Measurements from ENCODE around the gene AKT3.

DNA sequence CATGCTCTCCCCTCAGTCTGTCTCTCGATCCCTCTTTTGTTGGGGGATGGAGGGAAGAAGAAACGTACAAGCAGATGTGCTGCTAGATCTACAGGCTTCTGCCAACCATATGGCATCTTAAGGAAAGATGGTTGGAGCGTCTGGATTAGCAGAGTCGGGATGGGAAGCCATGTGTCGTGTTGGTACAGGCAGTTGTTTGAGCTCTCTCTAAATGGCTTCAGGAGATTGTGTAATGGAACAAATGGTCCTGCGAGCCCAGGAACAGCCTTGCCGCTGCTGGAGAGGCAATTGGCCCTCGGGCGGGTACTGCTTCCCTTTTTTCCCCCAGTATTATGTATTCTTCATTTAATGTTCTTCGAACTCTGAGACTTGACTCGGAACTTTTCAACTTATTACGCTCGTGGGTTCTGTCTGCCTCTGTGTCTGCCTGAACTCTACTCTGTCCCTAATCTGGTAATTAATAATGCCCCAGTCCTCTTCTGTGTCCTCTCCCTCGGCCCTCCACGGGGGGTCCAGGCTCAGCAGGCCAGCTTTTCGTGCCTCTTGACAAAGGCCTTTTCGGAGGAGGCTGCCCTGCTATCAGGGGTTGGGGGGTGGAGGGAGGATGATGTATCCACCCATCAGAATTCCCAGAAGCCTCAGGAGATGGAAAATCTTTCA lies 378.9 kb downstream of the AKT3 start:
- TF ChIP-seq, protein P1, sequence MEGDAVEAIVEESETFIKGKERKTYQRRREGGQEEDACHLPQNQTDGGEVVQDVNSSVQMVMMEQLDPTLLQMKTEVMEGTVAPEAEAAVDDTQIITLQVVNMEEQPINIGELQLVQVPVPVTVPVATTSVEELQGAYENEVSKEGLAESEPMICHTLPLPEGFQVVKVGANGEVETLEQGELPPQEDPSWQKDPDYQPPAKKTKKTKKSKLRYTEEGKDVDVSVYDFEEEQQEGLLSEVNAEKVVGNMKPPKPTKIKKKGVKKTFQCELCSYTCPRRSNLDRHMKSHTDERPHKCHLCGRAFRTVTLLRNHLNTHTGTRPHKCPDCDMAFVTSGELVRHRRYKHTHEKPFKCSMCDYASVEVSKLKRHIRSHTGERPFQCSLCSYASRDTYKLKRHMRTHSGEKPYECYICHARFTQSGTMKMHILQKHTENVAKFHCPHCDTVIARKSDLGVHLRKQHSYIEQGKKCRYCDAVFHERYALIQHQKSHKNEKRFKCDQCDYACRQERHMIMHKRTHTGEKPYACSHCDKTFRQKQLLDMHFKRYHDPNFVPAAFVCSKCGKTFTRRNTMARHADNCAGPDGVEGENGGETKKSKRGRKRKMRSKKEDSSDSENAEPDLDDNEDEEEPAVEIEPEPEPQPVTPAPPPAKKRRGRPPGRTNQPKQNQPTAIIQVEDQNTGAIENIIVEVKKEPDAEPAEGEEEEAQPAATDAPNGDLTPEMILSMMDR (conservative IDR thresholded peaks at IDR 0.05 in 1 of 2, IDR thresholded peaks at IDR 0.05 in 1 of 2; ENCODE audit: low read depth in 1 of 2, low read length in 2 of 2): no peak
- TF ChIP-seq EZH2 (IDR thresholded peaks at IDR 0.05; ENCODE audit: low read length, missing control alignments): no peak

All from fibroblast of lung (primary cell).